Measurements from ENCODE around the gene TAC1.
"Not testable (repeated sequence)": the region's sequence is repeated elsewhere in the genome, so short reads cannot be mapped to it uniquely, and the experiment has no call there.

DNA sequence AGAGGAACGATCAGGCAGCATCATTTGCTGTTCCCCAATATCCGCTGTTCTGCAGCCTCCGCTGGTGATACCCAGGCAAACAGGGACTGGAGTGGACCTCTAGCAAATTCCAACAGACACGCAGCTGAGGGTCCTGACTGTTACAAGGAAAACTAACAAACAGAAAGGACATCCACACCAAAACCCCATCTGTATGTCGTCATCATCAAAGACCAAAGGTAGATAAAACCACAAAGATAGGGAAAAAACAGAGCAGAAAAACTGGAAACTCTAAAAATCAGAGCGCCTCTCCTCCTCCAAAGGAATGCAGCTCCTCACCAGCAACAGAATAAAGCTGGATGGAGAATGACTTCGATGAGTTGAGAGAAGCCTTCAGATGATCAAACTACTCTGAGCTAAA is 54.5 kb downstream of the TAC1 start:
- TF ChIP-seq, protein P1, sequence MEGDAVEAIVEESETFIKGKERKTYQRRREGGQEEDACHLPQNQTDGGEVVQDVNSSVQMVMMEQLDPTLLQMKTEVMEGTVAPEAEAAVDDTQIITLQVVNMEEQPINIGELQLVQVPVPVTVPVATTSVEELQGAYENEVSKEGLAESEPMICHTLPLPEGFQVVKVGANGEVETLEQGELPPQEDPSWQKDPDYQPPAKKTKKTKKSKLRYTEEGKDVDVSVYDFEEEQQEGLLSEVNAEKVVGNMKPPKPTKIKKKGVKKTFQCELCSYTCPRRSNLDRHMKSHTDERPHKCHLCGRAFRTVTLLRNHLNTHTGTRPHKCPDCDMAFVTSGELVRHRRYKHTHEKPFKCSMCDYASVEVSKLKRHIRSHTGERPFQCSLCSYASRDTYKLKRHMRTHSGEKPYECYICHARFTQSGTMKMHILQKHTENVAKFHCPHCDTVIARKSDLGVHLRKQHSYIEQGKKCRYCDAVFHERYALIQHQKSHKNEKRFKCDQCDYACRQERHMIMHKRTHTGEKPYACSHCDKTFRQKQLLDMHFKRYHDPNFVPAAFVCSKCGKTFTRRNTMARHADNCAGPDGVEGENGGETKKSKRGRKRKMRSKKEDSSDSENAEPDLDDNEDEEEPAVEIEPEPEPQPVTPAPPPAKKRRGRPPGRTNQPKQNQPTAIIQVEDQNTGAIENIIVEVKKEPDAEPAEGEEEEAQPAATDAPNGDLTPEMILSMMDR (conservative IDR thresholded peaks at IDR 0.05 in 1 of 2, IDR thresholded peaks at IDR 0.05 in 1 of 2; ENCODE audit: low read depth in 1 of 2, low read length in 2 of 2), result not testable (repeated sequence)
- TF ChIP-seq EZH2 (IDR thresholded peaks at IDR 0.05; ENCODE audit: low read length, missing control alignments), result not testable (repeated sequence)

Measured in fibroblast of lung (primary cell).